Measurements from ENCODE around the gene UMPS.
"Not testable (repeated sequence)": the region's sequence is repeated elsewhere in the genome, so short reads cannot be mapped to it uniquely, and the experiment has no call there.

The UMPS gene

DNA sequence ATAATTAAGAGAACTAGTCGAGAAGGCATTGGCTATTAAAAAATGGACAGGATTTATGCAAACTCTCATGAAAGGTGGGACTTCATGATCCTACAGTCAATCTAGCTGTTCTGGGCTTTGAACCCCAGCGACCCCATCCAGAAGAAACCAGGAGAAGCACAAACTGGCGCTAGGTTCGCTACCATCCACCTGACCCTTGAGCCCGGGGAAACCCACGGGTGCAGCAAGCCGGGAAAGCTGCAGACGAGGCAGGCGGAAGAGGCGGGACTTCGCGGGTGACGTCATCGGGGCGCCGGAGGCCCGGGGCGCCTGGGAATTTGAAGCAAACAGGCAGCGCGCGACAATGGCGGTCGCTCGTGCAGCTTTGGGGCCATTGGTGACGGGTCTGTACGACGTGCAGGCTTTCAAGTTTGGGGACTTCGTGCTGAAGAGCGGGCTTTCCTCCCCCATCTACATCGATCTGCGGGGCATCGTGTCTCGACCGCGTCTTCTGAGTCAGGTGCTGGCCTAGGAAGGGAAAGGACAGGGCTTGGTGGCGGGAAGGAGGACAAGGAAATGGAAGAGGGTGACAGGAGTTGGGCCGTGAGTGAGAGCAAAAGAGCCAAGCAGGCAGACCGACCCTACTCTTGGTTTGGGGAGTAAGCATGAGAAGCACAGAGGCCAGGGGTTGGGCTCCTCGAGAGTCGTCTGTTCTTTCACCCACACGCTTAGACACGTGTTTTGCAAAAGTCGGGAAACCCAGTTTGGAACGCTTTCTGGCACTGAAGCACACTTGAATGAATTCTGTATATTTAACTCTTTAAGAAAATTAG is at the start of gene UMPS:
UMPS (plus strand) TSS at position 324 of the 812 bp plus-strand sequence; CDS start at position 344, 20 bp downstream.
- DNase-seq, result peak; percentile 96

GRCh38 chr3:124680521-124680920 is 49.7 kb upstream of the UMPS start:
- DNase-seq, result no peak

DNA sequence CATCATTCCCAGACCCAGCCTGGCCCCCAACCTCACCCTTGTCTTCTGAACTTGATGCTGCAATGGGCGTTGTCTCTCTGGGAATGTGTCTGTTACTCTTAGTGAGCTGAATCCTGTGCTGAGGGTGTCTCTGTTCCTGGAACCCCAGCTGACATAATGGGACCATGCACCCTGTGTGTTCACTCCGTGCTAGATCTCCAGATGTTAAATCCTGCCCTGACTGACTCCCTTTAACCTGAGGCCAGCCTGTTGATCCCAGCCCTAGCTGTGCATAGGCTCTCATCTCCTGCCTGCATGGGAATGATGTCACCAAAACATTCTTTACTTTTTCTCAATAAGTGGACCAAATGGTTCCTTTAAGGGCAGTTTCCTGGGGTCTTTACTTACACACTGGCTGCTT is 48.0 kb upstream of the UMPS start:
- DNase-seq, result no peak

DNA sequence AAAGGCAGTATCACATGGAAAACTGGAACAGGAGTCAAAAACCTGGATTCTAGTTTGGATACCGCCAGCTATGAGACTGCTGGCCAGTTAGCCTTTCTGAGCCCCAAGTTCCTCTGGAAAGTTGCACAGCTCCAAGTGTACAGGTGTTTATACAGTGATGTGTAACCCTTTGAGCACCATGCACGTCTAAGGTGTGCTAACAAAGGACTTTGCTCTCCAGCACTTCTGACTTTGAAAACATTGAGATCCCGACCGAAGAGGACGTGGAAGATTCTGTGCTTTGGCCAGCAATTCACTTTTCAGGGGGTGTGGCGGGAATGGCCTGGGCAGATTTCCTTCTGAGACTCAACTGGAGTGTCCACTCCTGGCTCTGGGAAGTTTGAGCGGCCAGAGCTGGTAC is 45.8 kb upstream of the UMPS start:
- DNase-seq, result no peak

DNA sequence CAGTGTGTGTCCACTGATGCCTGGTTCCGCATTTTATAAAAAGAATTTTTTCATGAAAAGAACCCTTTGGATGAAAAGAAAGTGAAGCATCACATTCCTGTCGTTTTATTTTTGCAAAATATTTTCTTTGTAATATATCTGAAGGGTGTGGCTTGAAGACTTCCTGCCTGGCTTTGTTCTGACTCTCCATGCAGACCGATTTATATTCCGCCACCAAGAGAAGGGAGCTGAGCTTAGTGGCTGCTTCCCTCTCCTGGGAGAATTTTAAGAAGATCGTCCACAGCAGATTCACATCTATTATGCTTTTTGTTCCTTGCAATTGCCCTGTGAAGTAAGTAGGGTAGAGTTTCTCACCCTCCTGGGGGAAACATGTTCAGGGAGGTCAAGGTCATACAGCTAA is 45.2 kb upstream of the UMPS start:
- DNase-seq, result no peak

GRCh38 chr3:124685481-124685880 is 44.8 kb upstream of the UMPS start:
- no peak for DNase-seq

DNA sequence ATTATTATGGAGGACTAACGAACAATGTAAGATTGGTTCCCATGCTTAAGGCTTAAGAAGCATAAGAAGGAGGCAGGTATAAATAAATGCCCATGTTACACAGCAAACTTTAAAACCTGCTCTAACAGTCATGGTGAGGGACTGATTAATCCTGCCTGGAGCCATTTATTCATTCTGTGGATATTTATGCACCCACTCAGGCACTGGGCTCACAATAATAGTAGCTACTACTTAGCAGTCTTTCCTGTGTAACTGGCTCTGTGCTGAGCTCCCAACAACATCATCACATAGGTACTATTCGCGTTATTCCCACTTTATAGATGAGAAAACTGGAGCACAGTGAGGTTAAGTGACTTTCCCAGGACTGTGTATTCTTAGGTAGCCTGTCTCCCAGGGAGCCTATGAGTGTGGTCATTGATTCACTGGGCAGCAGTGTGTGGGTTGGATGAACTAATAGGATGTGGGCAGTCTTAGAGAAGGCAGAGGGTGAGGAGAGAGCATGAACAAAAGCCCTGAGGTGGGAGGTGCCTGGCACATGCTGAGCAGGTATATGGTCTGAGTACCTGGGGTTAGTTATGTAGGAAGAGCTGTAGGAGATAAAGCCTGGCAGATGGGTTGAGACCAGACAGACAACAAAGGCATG is 44.1 kb upstream of the UMPS start:
- DNase-seq, result no peak

GRCh38 chr3:124688581-124689454 is 41.4 kb upstream of the UMPS start:
- peak; percentile 91 for DNase-seq

GRCh38 chr3:124691599-124691998 is 38.7 kb upstream of the UMPS start:
- no peak for DNase-seq

GRCh38 chr3:124694486-124694885 is 35.8 kb upstream of the UMPS start:
- no peak for DNase-seq

DNA sequence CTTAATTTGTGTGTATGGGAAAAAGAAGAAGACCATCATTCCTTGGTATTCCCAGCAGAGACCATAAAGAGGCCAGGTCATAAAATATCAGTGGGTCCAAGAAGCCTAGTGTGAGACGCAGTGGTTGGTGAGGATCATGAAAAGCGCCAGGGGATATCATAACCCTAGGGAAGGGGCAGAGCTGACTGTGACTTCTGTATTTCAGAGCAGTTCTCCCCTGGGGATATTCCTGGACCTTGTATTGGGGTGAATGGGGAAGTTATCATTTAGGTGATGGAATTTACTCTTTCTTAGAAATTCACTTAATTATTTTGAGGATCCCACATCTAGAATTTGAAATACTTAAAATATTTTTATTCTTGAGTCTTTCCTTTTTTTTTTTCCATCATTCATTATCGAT is 34.9 kb upstream of the UMPS start:
- no peak for DNase-seq

- DNase-seq, result no peak
Measured at GRCh38 chr3:124696006-124696405, 34.2 kb upstream of the UMPS start.

DNA sequence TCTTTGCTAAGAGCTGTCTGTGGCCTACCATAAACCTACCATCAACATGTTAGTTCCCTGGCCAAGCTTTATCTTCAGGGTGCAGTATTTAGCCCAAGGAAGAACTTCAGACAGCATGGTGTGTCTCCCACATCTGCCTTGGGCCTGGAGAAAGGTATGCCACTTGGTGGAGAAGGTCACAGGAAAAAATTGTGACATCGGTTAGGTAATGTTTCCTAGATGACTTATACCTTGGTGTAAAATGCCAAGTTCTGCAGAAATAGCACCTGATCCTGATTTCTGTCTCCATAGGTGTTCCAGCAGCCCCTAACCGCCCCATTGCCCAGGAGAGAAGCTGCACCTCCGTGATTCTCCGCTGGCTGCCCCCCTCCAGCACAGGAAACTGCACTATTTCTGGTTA is 33.0 kb upstream of the UMPS start:
- no peak for DNase-seq

- DNase-seq, result no peak
Measured at GRCh38 chr3:124698030-124698770, 32.1 kb upstream of the UMPS start.

GRCh38 chr3:124699051-124699450 is 31.2 kb upstream of the UMPS start:
- no peak for DNase-seq

GRCh38 chr3:124699686-124700396 is 30.4 kb upstream of the UMPS start:
- no peak for DNase-seq

DNA sequence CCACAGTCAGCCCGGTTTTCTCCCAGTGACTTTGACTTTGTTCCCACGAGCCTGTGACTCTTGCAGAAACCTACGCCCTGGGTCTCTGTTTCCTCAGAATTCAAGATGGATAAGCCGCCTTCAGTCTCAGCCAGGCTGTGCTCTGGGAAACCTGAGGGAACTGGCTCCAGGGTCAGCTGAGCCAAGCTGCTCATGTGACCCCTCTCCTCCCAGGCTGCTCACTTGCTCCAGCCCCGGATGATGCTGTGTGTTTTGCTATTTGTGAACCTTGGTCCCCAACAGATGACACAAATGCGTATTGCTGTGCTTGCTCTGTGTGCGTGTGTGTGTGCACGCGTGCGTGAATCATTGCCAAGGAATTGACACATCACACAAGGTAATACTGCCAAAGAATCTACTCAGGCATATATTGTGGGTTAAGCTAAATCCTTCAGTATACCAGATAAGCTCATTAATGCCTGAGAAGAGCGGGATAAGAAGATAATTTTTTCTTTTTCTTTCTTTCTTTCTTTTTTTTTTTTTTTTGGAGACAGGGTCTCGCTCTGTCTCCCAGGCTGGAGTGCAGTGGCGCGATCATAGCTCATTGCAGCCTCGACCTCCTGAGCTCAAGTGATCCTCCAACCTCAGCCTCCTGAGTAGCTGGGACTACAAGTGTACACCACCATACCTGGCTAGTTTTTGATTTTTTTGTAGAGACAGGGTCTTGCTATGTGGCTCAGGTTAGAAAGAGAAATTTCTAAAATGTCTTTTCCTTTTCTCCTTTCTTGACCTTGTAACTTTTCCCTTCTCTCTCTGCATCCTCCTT is 29.2 kb upstream of the UMPS start:
- DNase-seq, result no peak

- DNase-seq, result no peak
Measured at GRCh38 chr3:124701687-124702086, 28.6 kb upstream of the UMPS start.

- no peak for DNase-seq
Measured at GRCh38 chr3:124702950-124703349, 27.3 kb upstream of the UMPS start.

DNA sequence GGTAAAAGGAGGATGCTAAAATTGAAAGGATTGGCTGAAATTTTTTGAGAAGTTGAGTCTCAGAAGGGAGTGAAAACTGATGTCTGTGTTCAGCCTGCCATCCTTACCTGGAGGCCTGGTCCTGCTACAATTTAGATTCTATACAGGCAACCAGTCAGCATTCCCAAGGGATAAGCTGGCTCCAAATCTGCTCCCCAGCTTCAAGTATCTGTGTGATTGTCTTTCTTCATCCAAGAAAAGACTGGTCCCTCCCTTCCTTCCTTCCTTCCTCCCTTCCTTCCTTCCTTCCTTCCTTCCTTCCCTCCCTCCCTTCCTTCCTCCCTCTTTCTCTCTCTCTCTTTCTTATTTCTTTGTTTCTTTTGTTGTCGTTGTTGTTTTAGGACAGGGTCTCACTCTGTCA is 24.7 kb upstream of the UMPS start:
- no peak for DNase-seq

DNA sequence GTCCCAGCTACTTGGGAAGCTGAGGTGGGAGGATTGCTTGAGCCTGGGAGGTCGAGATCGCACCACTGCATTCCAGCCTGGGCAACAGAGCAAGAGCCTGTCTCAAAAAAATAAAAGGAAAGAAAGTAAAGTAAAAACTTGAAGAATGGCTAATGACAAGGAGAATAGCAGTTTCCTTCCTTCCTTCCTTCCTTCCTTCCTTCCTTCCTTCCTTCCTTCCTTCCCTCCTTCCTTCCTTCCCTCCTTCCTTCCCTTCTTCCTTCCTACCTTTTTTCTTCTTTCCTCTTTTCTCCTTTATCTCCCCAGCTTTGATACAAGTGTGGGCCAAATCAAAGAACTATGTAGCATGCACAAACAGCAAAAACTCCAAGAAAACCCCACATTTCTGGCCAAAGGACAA is 23.0 kb upstream of the UMPS start:
- DNase-seq, result not testable (repeated sequence)
